Fibroblast of skin of back (primary cell): ENCODE results near the gene MFSD12.
"Not testable (repeated sequence)": the region's sequence is repeated elsewhere in the genome, so short reads cannot be mapped to it uniquely, and the experiment has no call there.

Source experiments
- DNase-seq: peaks from one replicate; pipeline ENCODE4 v3.0.0-alpha.2; 2013

Gene MFSD12

GRCh38 chr19:3536429-3537100, 20.8 kb downstream of the MFSD12 start:
- no peak for DNase-seq

- no peak for DNase-seq
These were observed 21.4 kb downstream of the MFSD12 start for GRCh38 chr19:3535981-3536380.

GRCh38 chr19:3535563-3535965, 21.8 kb downstream of the MFSD12 start:
- DNase-seq = no peak

- DNase-seq = no peak
These were observed 22.2 kb downstream of the MFSD12 start for GRCh38 chr19:3535235-3535535.

GRCh38 chr19:3534375-3535234, 22.8 kb downstream of the MFSD12 start:
- DNase-seq = no peak

GRCh38 chr19:3533563-3534216, 23.7 kb downstream of the MFSD12 start:
- no peak for DNase-seq

- DNase-seq = no peak
These were observed 24.4 kb downstream of the MFSD12 start for GRCh38 chr19:3533033-3533432.

GRCh38 chr19:3532154-3532786, 25.1 kb downstream of the MFSD12 start:
- no peak for DNase-seq

- no peak for DNase-seq
These were observed 25.7 kb downstream of the MFSD12 start for GRCh38 chr19:3531716-3532115.

GRCh38 chr19:3530389-3530788, 27.0 kb downstream of the MFSD12 start:
- no peak for DNase-seq

GRCh38 chr19:3529299-3529698, 28.1 kb downstream of the MFSD12 start:
- DNase-seq = not testable (repeated sequence)

GRCh38 chr19:3528539-3529211, 28.7 kb downstream of the MFSD12 start:
- no peak for DNase-seq

- DNase-seq = no peak
These were observed 29.3 kb downstream of the MFSD12 start for GRCh38 chr19:3528080-3528479.

GRCh38 chr19:3527238-3527910, 30.0 kb downstream of the MFSD12 start:
- DNase-seq = no peak

- no peak for DNase-seq
These were observed 30.7 kb downstream of the MFSD12 start for GRCh38 chr19:3526507-3527237.

- DNase-seq = no peak
These were observed 32.4 kb downstream of the MFSD12 start for GRCh38 chr19:3524904-3525451.

GRCh38 chr19:3524078-3524842, 33.1 kb downstream of the MFSD12 start:
- no peak for DNase-seq

GRCh38 chr19:3523361-3524077, 33.9 kb downstream of the MFSD12 start:
- no peak for DNase-seq
